Fibroblast of skin of left biceps (primary cell): ENCODE data around the gene TRAF3.
"Not testable (repeated sequence)": the region's sequence is repeated elsewhere in the genome, so short reads cannot be mapped to it uniquely, and the experiment has no call there.

Source experiments
- DNase-seq, 2 experiments: peaks; one replicate each; pipeline ENCODE4 v3.0.0-alpha.2; 2013; ENCODE audit warnings: low read depth in 2 of 2

TRAF3 gene

GRCh38 chr14:102923925-102924486 is 146.8 kb downstream of the TRAF3 start:
- DNase-seq: no peak

GRCh38 chr14:102924632-102925588 is 147.7 kb downstream of the TRAF3 start:
- no peak for DNase-seq

GRCh38 chr14:102925646-102926045 is 148.4 kb downstream of the TRAF3 start:
- DNase-seq: no peak

- no peak for DNase-seq
Measured at GRCh38 chr14:102926104-102926503, 148.9 kb downstream of the TRAF3 start.

- not testable (repeated sequence) for DNase-seq
Measured at GRCh38 chr14:102926840-102927239, 149.6 kb downstream of the TRAF3 start.

GRCh38 chr14:102927346-102927877 is 150.2 kb downstream of the TRAF3 start:
- no peak for DNase-seq

GRCh38 chr14:102927878-102928411 is 150.7 kb downstream of the TRAF3 start:
- DNase-seq: no peak

- no peak for DNase-seq
Measured at GRCh38 chr14:102928412-102929240, 151.4 kb downstream of the TRAF3 start.

GRCh38 chr14:102929241-102930137 is 152.2 kb downstream of the TRAF3 start:
- no peak for DNase-seq

- no peak for DNase-seq
Measured at GRCh38 chr14:102930138-102930752, 153.0 kb downstream of the TRAF3 start.

- DNase-seq: no peak
Measured at GRCh38 chr14:102930753-102931579, 153.7 kb downstream of the TRAF3 start.

GRCh38 chr14:102931580-102932285 is 154.5 kb downstream of the TRAF3 start:
- no peak for DNase-seq

GRCh38 chr14:102932484-102933248 is 155.4 kb downstream of the TRAF3 start:
- DNase-seq: no peak

- no peak for DNase-seq
Measured at GRCh38 chr14:102933618-102934231, 156.5 kb downstream of the TRAF3 start.

GRCh38 chr14:102935756-102936155 is 158.5 kb downstream of the TRAF3 start:
- DNase-seq: no peak

GRCh38 chr14:102937331-102938175 is 160.3 kb downstream of the TRAF3 start:
- no peak for DNase-seq
